IMR-90 (cell line): Measurements from ENCODE around the gene AKAP8L. TPM values are rescaled to one million over a fixed set of nuclear protein-coding genes. Genes with fewer than 3 reads are reported as not detected.

Experiments
- ATAC-seq: fragments of 200-7000 bp; cut with Tn5 transposase; 2 replicates; pipeline ENCODE4 v1.9.1; 2020; ENCODE audit warnings: low read depth, mild to moderate bottlenecking, moderate library complexity
- BruUV-seq: library from RNA; stranded (reverse); fragments of 400-500 nt; replicated peaks from 2 replicates; lab custom pipeline; 2021; lab: Mats Ljungman, UMichigan
- CTCF ChIA-PET: fragments of 300-600 bp; formaldehyde crosslinking; extraction: SDS; loops from one replicate; lab custom pipeline; 2021; ENCODE audit warnings: antibody characterized with exemption; lab: Yijun Ruan, JAX
- POLR2A ChIA-PET: fragments of 300-600 bp; sonication (Branson Sonifier 250); formaldehyde crosslinking; loops from one replicate; lab custom pipeline; 2022; ENCODE audit warnings: antibody characterized with exemption; ENCODE audit not compliant: unreplicated experiment; lab: Charles Lee
- DNase-seq: peaks from one replicate; pipeline ENCODE4 v3.0.0; 2013
- H2AFZ ChIP-seq: replicated peaks from 2 replicates; pipeline ENCODE3; 2013; ENCODE audit warnings: low read length, mild to moderate bottlenecking; ENCODE audit not compliant: poor library complexity
- H2AK5ac ChIP-seq: 2 replicates; pipeline ENCODE4 v1.6.1; 2013; ENCODE audit warnings: low read depth, low read length, inconsistent platforms
- H2AK9ac ChIP-seq: replicated peaks from 2 replicates; pipeline ENCODE3; 2013; ENCODE audit warnings: mild to moderate bottlenecking, low read depth, low read length, moderate library complexity; ENCODE audit not compliant: poor library complexity
- H2BK120ac ChIP-seq: 2 replicates; pipeline ENCODE4 v1.6.1; 2013; ENCODE audit warnings: low read depth, low read length, inconsistent platforms
- H2BK15ac ChIP-seq: 3 replicates; pipeline ENCODE4 v1.6.1; 2013; ENCODE audit warnings: low read depth, low read length, inconsistent platforms
- H2BK20ac ChIP-seq: 2 replicates; pipeline ENCODE4 v1.6.1; 2013; ENCODE audit warnings: low read depth, mild to moderate bottlenecking, inconsistent platforms, low read length, moderate library complexity
- H2BK5ac ChIP-seq: 2 replicates; pipeline ENCODE4 v1.6.1; 2013; ENCODE audit warnings: mild to moderate bottlenecking, low read depth, low read length, inconsistent platforms; ENCODE audit not compliant: poor library complexity, severe bottlenecking
- H3K14ac ChIP-seq: replicated peaks from 2 replicates; pipeline ENCODE4 v1.6.1; 2013; ENCODE audit warnings: low read depth, low read length, inconsistent platforms
- H3K18ac ChIP-seq: 2 replicates; pipeline ENCODE4 v1.6.1; 2013; ENCODE audit warnings: low read depth, low read length, control low read depth
- H3K23ac ChIP-seq: 2 replicates; pipeline ENCODE4 v1.6.1; 2013; ENCODE audit warnings: low read depth, low read length, inconsistent platforms
- H3K27ac ChIP-seq: 2 replicates; pipeline ENCODE4 v1.5.1; 2013; ENCODE audit warnings: mild to moderate bottlenecking, control low read depth, low read length; ENCODE audit not compliant: insufficient read depth
- H3K27me3 ChIP-seq: 2 replicates; pipeline ENCODE4 v1.6.1; 2013; ENCODE audit warnings: low read length; ENCODE audit not compliant: control insufficient read depth, insufficient read depth
- H3K36me3 ChIP-seq: 2 replicates; pipeline ENCODE4 v1.6.1; 2013; ENCODE audit warnings: low read length, mixed read lengths; ENCODE audit not compliant: control insufficient read depth, insufficient read depth
- H3K4ac ChIP-seq: 2 replicates; pipeline ENCODE4 v1.6.1; 2013; ENCODE audit warnings: low read depth, low read length, inconsistent platforms
- H3K4me1 ChIP-seq: 2 replicates; pipeline ENCODE4 v1.6.1; 2013; ENCODE audit warnings: low read length, mixed read lengths; ENCODE audit not compliant: control insufficient read depth, insufficient read depth
- H3K4me2 ChIP-seq: 2 replicates; pipeline ENCODE4 v1.6.1; 2013; ENCODE audit warnings: low read depth, mild to moderate bottlenecking, control low read depth, low read length, moderate library complexity
- H3K4me3 ChIP-seq: 2 replicates; pipeline ENCODE4 v1.5.1; 2013; ENCODE audit warnings: low read depth, mild to moderate bottlenecking, control low read depth, low read length, moderate library complexity; ENCODE audit not compliant: insufficient read depth
- H3K56ac ChIP-seq: 2 replicates; pipeline ENCODE4 v1.6.1; 2013; ENCODE audit warnings: low read length, inconsistent platforms; ENCODE audit not compliant: insufficient read depth; ENCODE audit errors: extremely low read depth
- H3K79me1 ChIP-seq, 2 experiments: 2 replicates each; pipeline ENCODE4 v1.6.1; 2013; ENCODE audit warnings: low read length in 2 of 2, inconsistent platforms in 1 of 2, low read depth in 1 of 2
- H3K9ac ChIP-seq: 2 replicates; pipeline ENCODE4 v1.6.1; 2013; ENCODE audit warnings: low read depth, low read length, control low read depth
- H3K9me1 ChIP-seq: 2 replicates; pipeline ENCODE4 v1.6.1; 2013; ENCODE audit warnings: low read length, inconsistent platforms; ENCODE audit not compliant: insufficient read depth
- H3K9me3 ChIP-seq: 2 replicates; pipeline ENCODE4 v1.6.1; 2013; ENCODE audit warnings: low read length; ENCODE audit not compliant: control insufficient read depth, insufficient read depth
- H4K20me1 ChIP-seq: 2 replicates; pipeline ENCODE4 v1.6.1; 2013; ENCODE audit warnings: low read length, inconsistent platforms; ENCODE audit not compliant: insufficient read depth
- H4K5ac ChIP-seq: 2 replicates; pipeline ENCODE4 v1.6.1; 2013; ENCODE audit warnings: mild to moderate bottlenecking, low read depth, low read length, control low read depth
- H4K8ac ChIP-seq, 2 experiments: 2 replicates each; pipeline ENCODE4 v1.6.1; 2013; ENCODE audit warnings: low read depth in 2 of 2, low read length in 2 of 2, control low read depth in 1 of 2, inconsistent platforms in 1 of 2
- H4K91ac ChIP-seq: 2 replicates; pipeline ENCODE4 v1.6.1; 2013; ENCODE audit warnings: low read depth, low read length, inconsistent platforms; ENCODE audit not compliant: insufficient read depth
- CHD1 ChIP-seq: IDR thresholded peaks from 2 replicates; pipeline ENCODE4 v1.6.1; 2012; ENCODE audit warnings: low read depth, low read length, improper control_type of control experiment
- ELK1 ChIP-seq: fragments of 150-350 bp; IDR thresholded peaks from 2 replicates; pipeline ENCODE4 v1.6.1; 2016; ENCODE audit warnings: low read depth, mild to moderate bottlenecking, low read length, moderate library complexity, borderline replicate concordance
- FOS ChIP-seq: fragments of 150-350 bp; IDR thresholded peaks from 2 replicates; pipeline ENCODE4 v1.6.1; 2016; ENCODE audit warnings: low read depth, low read length
- MXI1 ChIP-seq: IDR thresholded peaks from 2 replicates; pipeline ENCODE4 v1.6.1; 2012; ENCODE audit warnings: low read depth, mild to moderate bottlenecking, low read length, moderate library complexity, borderline replicate concordance
- NFE2L2 ChIP-seq: fragments of 150-350 bp; IDR thresholded peaks from 2 replicates; pipeline ENCODE4 v1.6.1; 2016; ENCODE audit warnings: low read depth, mild to moderate bottlenecking, low read length
- POLR2A ChIP-seq: IDR thresholded peaks from 2 replicates; pipeline ENCODE4 v1.6.1; 2012; ENCODE audit warnings: mild to moderate bottlenecking, low read depth, low read length
- RFX5 ChIP-seq: IDR thresholded peaks from 2 replicates; pipeline ENCODE4 v1.8.0; 2012; ENCODE audit warnings: low read depth, mild to moderate bottlenecking, low read length, moderate library complexity
- USF2 ChIP-seq: fragments of 150-350 bp; IDR thresholded peaks from 2 replicates; pipeline ENCODE4 v1.6.1; 2017; ENCODE audit warnings: mild to moderate bottlenecking, antibody characterized with exemption, low read length, low read depth
- WGBS, 2 experiments: methylation state at CpG; one replicate each; pipeline versions ENCODE4 v1.1.5 to v1.1.7; 2013; ENCODE audit warnings: missing lambda C conversion rate in 2 of 2; ENCODE audit not compliant: insufficient read length in 1 of 2; ENCODE audit errors: extremely low coverage in 2 of 2; 5-methylcytosine and 5-hydroxymethylcytosine counted together
- dilution Hi-C: fragments of 300-500 bp; cut with HindIII; formaldehyde crosslinking; loops from one replicate; pipeline ENCODE4 v1.14.3; 2018; ENCODE audit warnings: low sequenced_read_pairs; ENCODE audit not compliant: unreplicated experiment
- in situ Hi-C: fragments of 300-500 bp; cut with MboI; formaldehyde crosslinking; loops from 3 replicates; pipeline ENCODE4 v1.14.3; 2019; ENCODE audit warnings: low sequenced_read_pairs, inconsistent platforms, mixed read lengths
- intact Hi-C: fragments of 100-400 bp; cut with micrococcal nuclease; formaldehyde crosslinking; loops from 2 replicates; pipeline ENCODE4 v1.10.0; 2022
- polyA plus RNA-seq, 3 experiments: library from polyadenylated mRNA; depleted of rRNA; stranded (reverse); fragments of >200 nt; gene quantifications; 2 replicates each; pipeline ENCODE4 v1.2.3, GENCODE V29; 2012; ENCODE audit warnings: low replicate concordance in 1 of 3
- total RNA-seq: library from RNA; depleted of rRNA; stranded (reverse); fragments of >200 nt; gene quantifications from 2 replicates; pipeline ENCODE4 v1.2.3, GENCODE V29; 2012

AKAP8L gene
- total and polyA plus RNA-seq, 2 of the 4 experiments (the other 2 are of a cell fraction): 43.1 to 44.6 TPM

GRCh38 chr19:15379083-15379998, 39.4 kb downstream of the AKAP8L start, which contains the start of gene AKAP8:
Gene AKAP8, minus strand, starts transcription at chr19:15379787. Its CDS starts 56 bp downstream, at chr19:15379731.
- peaks cover 46% of the 10 kb centered on the region for H4K20me1 ChIP-seq
- peak within 1 kb of the TSS; percentile 95 for H2BK5ac ChIP-seq
- peak within 1 kb of the TSS; percentile 61 for H2BK120ac ChIP-seq
- no TSS peak for BruUV-seq
- peak within 1 kb of the TSS; percentile 95 for H3K9ac ChIP-seq
- ChIA-PET CTCF (interaction anchor here (0.7 to 1.6 kb wide), 4 partner anchors 43 to 218 kb away, joined by 3 to 4 read pairs (median 3); no protein-coding TSS in a partner anchor), POLR2A (interaction anchor here (0.6 kb wide), 1 partner anchor 681 kb away, joined by 3 read pairs; no protein-coding TSS in a partner anchor)
- no peaks in the 10 kb centered on the region for H3K27me3 ChIP-seq
- H2BK15ac ChIP-seq: peak within 1 kb of the TSS; percentile 84; the same call in 1 of the 3 replicates
- in situ Hi-C loops (no loop called here), dilution Hi-C loops (no loop called here), intact Hi-C loops (loop anchor here (2.0 to 10.0 kb wide), 5 partner anchors 39 to 275 kb away; partner anchors contain the start of genes AKAP8L and SYDE1)
- TF ChIP-seq NFE2L2 (no peak), USF2 (0 out of 2 replicates have a peak, but pooled peaks have one; percentile 9), ELK1 (no peak), POLR2A (peak; percentile 83), MXI1 (peak; percentile 31; the same call in 1 of the 2 replicates), CHD1 (no peak; the same call in 1 of the 2 replicates), FOS (peak; percentile 64), RFX5 (peak; percentile 55; the same call in 1 of the 2 replicates)
- H3K36me3 ChIP-seq: peaks cover 7% of the 10 kb centered on the region; the same call in 1 of the 2 replicates
- WGBS, 2 experiments: 0% methylated on average over 50 of the region's 111 CpGs; no CpG with 5 or more reads in 1 of the 2 experiments
- H3K9me1 ChIP-seq: peaks cover 7% of the 10 kb centered on the region
- H3K27ac ChIP-seq: peak within 1 kb of the TSS; percentile 96
- peak within 1 kb of the TSS; percentile 86 for H3K56ac ChIP-seq
- DNase-seq (peak; percentile 98), ATAC-seq (peak; percentile 89)
- H4K91ac ChIP-seq: peak within 1 kb of the TSS; percentile 92
- peak within 1 kb of the TSS; percentile 96 for H3K4ac ChIP-seq
- peak within 1 kb of the TSS; percentile 88 for H2AK5ac ChIP-seq
- peak within 1 kb of the TSS; percentile 98 for H2AFZ ChIP-seq
- peak within 1 kb of the TSS; percentile 44; the same call in 1 of the 2 replicates for H3K18ac ChIP-seq
- H3K4me1 ChIP-seq: peaks cover 12% of the 10 kb centered on the region
- H3K79me1 ChIP-seq: peaks cover 0 to 44% of the 10 kb centered on the region in 2 experiments
- H2BK20ac ChIP-seq: no peak within 1 kb of the TSS
- H3K14ac ChIP-seq: peak within 1 kb of the TSS; percentile 96
- H3K4me3 ChIP-seq: peak within 1 kb of the TSS; percentile 92
- H2AK9ac ChIP-seq: peak within 1 kb of the TSS; percentile 99
- H3K23ac ChIP-seq: peak within 1 kb of the TSS; percentile 96
- peak within 1 kb of the TSS; percentile 87 for H4K5ac ChIP-seq
- H4K8ac ChIP-seq: peak within 1 kb of the TSS; percentile 93 to 96
- H3K4me2 ChIP-seq: peak within 1 kb of the TSS; percentile 98
- H3K9me3 ChIP-seq: no peaks in the 10 kb centered on the region
